Activated CD4-positive, alpha-beta memory T cell treated with anti-CD3 and anti-CD28 coated beads, Interleukin-2, amount 10 ng/mL, durations not matched to agents 7 days and 5 days (primary cell): Measurements from ENCODE around the gene MCFD2. TPM values are rescaled to one million over a fixed set of nuclear protein-coding genes. Genes with fewer than 3 reads are reported as not detected.

Experiments
- CTCF ChIA-PET: fragments of 350-600 bp; sonication (Branson Sonifier 250); formaldehyde crosslinking; loops from one replicate; lab custom pipeline; 2021; ENCODE audit warnings: antibody characterized with exemption, inconsistent platforms; lab: Charles Lee
- POLR2A ChIA-PET: fragments of 350-600 bp; sonication (Branson Sonifier 250); formaldehyde crosslinking; loops from one replicate; lab custom pipeline; 2021; ENCODE audit warnings: antibody characterized with exemption; lab: Charles Lee
- DNase-seq: peaks from one replicate; pipeline ENCODE4 v3.0.0-alpha.2; 2020
- H3K27ac Mint-ChIP-seq: one replicate; pipeline ENCODE4 v1.8.0; 2021; ENCODE audit warnings: mild to moderate bottlenecking, mixed read lengths
- H3K27me3 Mint-ChIP-seq: one replicate; pipeline ENCODE4 v1.8.0; 2021; ENCODE audit warnings: mixed read lengths
- H3K36me3 Mint-ChIP-seq: one replicate; pipeline ENCODE4 v1.8.0; 2021; ENCODE audit warnings: low read depth, mixed read lengths
- H3K4me1 Mint-ChIP-seq: one replicate; pipeline ENCODE4 v1.8.0; 2021; ENCODE audit warnings: mixed read lengths
- H3K4me3 Mint-ChIP-seq: one replicate; pipeline ENCODE4 v1.8.0; 2021; ENCODE audit warnings: mild to moderate bottlenecking, mixed read lengths
- H3K9me3 Mint-ChIP-seq: one replicate; pipeline ENCODE4 v1.8.0; 2021; ENCODE audit warnings: mixed read lengths
- total RNA-seq, 2 experiments: library from RNA; stranded (reverse); gene quantifications; one replicate each; pipeline ENCODE4 v1.2.3, GENCODE V29; 2021

Gene MCFD2
- total RNA-seq, 2 experiments from 2014 or later: 48.4 to 48.8 TPM

DNA sequence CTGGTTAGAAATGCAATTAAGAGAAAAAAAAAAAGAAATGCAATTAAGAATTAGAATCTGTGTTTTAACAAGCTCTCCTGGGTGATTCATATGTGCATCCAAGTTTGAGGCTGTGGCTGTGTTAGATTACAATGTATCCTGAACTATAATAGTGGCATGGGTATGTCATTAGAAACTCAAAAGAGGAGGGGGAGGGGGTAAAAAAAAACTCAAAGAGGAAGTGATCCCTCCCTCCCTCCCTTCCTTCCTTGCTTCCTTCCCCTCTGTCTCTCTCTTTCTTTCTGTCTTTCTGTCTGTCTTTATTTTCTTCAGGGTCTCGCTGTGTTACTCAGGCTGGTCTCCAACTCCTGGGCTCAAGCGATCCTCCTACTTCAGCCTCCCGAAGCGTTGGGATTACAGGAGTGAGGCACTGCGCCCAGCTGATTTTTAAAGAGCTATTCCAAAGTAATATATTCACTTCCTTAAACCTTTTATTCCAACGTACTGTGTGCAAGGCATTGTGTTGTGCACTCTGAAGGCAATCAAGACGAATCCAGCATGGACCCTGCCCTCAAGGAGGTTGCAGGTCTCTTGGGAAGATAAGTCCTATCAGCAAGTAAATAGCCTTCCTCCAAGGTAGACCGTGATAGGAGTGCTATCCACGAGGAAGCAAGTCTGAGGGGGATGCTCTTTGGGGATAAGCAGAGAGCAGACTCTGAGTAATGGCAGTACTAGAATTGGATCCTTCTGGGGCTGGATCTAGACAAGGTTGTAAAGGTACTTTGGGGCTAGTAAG is 35.9 kb upstream of the MCFD2 start:
- Mint-ChIP-seq H3K27me3 (no peaks in the 10 kb centered on the region), H3K4me1 (peaks cover 30% of the 10 kb centered on the region), H3K27ac (no peak overlapping the region), H3K4me3 (no peak overlapping the region), H3K9me3 (no peaks in the 10 kb centered on the region), H3K36me3 (peaks cover 72% of the 10 kb centered on the region)
- ChIA-PET POLR2A (interaction anchor here (1.2 to 1.9 kb wide), 2 partner anchors 7 to 33 kb away, joined by 5 to 7 read pairs; no protein-coding TSS in a partner anchor), CTCF (no interaction called here)
- no peak for DNase-seq

DNA sequence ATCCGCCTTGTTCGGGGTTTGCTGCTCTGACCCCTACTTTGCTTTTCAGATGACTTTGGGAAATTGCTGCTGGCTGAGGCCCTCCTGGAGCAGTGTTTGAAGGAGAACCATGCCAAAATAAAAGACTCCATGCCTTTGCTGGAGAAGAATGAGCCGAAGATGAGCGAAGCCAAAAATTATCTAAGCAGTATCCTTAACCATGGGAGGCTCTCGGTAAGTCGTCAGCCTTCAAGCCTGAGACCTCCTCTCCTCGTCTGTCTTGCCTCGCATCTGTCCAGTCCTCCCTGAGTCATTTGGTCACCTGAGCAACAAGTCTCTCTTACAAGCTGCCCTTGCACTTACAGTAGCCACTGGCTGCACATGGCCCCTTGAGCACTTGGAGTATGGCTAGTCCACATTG is 34.7 kb upstream of the MCFD2 start:
- ChIA-PET POLR2A (interaction anchor here (1.2 kb wide), 1 partner anchor 34 kb away, joined by 7 read pairs; no protein-coding TSS in a partner anchor), CTCF (no interaction called here)
- H3K36me3 Mint-ChIP-seq: peaks cover 74% of the 10 kb centered on the region

DNA sequence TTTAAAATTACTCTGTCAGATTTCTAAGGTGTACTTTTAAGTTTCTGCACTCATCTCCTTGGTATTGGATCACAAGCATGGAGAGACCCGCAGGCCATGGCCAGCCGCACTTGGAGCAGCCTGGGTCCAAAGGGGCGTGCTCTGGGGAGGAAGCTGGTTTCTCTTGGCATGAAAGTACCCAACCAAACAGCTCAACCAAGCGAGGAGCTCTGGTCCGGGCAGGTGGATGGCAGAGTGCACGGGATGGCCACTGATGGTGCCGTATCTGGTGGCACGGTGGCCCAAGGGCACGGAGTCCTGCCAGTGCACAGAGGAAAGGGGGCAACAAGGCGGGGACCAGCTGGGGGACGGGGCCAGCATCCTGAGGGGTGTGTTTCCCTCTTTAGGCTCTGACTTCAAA is 32.2 kb upstream of the MCFD2 start:
- CTCF ChIA-PET: interaction anchor here (0.6 kb wide), 1 partner anchor 419 kb away, joined by 3 read pairs; no protein-coding TSS in a partner anchor
- no peak overlapping the region for H3K27ac Mint-ChIP-seq
- peaks cover 61% of the 10 kb centered on the region for H3K4me1 Mint-ChIP-seq

More for the DNA sequence above, 34.7 kb upstream of the MCFD2 start:
- Mint-ChIP-seq H3K4me3 (no peak overlapping the region), H3K4me1 (peaks cover 39% of the 10 kb centered on the region), H3K27ac (no peak overlapping the region), H3K9me3 (no peaks in the 10 kb centered on the region), H3K27me3 (no peaks in the 10 kb centered on the region)
- no peak for DNase-seq

GRCh38 chr2:46945671-46946070 is 30.1 kb upstream of the MCFD2 start:
- Mint-ChIP-seq H3K27ac (peak overlapping the region; percentile 10), H3K9me3 (no peaks in the 10 kb centered on the region), H3K4me1 (peaks cover 53% of the 10 kb centered on the region), H3K4me3 (no peak overlapping the region), H3K27me3 (no peaks in the 10 kb centered on the region), H3K36me3 (peaks cover 56% of the 10 kb centered on the region)
- ChIA-PET POLR2A (interaction anchor here (2.4 kb wide), 1 partner anchor 10 kb away, joined by 6 read pairs; no protein-coding TSS in a partner anchor), CTCF (no interaction called here)
- no peak for DNase-seq

More for the DNA sequence above, 32.2 kb upstream of the MCFD2 start:
- no peaks in the 10 kb centered on the region for H3K27me3 Mint-ChIP-seq
- DNase-seq: no peak
- H3K4me3 Mint-ChIP-seq: no peak overlapping the region
- POLR2A ChIA-PET: no interaction called here
- H3K36me3 Mint-ChIP-seq: peaks cover 63% of the 10 kb centered on the region
- no peaks in the 10 kb centered on the region for H3K9me3 Mint-ChIP-seq

DNA sequence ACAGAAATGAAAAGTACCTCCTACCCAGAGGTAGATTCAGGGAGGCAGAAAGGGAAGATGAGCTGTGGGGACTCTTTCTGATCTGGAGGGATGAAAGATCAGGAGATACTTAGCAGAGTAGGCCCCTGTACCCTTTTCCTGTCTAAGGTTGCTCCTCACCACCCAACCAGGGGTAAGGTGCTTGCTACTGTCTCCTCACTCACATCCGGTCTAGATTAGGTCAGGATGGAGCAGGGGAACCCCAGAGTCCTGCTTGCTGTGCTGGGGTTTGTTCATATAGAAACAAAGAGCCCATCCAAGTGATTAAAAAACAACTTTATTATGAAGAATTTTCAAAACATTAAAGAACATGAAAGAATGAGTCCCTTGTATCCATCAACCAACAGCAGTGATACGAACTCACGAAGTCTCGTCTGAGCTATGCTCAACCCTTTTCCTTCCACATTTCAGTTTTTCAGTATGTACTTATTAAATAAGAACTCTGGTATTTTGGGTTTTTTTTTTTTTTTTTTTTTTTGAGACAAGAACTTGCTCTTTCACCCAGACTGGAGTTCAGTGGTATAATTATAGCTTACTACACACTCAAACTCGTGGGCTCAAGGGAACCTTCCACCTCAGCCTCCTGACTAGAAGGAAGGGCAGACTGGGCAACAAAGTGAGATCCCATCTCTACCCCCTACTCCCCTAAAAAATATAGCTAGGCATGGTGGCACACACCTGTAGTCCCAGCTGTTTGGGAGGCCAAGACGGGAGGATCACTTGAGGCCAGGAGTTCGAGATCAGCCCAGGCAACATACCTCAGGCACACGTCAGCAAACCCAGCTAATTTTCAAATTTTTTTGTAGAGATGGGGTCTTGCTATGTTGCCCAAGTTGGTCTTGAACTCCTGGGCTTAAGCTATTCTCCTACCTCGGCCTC is 28.5 kb upstream of the MCFD2 start:
- CTCF ChIA-PET: interaction anchor here (0.7 to 1.4 kb wide), 5 partner anchors 21 to 379 kb away, joined by 3 to 7 read pairs (median 3); no protein-coding TSS in a partner anchor
- POLR2A ChIA-PET: interaction anchor here (0.9 to 2.4 kb wide), 7 partner anchors 8 to 328 kb away, joined by 3 to 6 read pairs (median 5); no protein-coding TSS in a partner anchor
- Mint-ChIP-seq H3K4me1 (peaks cover 50% of the 10 kb centered on the region), H3K27ac (peak overlapping the region; percentile 99), H3K36me3 (peaks cover 42% of the 10 kb centered on the region), H3K27me3 (no peaks in the 10 kb centered on the region), H3K4me3 (peak overlapping the region; percentile 99), H3K9me3 (no peaks in the 10 kb centered on the region)
- DNase-seq: peak; percentile 71

DNA sequence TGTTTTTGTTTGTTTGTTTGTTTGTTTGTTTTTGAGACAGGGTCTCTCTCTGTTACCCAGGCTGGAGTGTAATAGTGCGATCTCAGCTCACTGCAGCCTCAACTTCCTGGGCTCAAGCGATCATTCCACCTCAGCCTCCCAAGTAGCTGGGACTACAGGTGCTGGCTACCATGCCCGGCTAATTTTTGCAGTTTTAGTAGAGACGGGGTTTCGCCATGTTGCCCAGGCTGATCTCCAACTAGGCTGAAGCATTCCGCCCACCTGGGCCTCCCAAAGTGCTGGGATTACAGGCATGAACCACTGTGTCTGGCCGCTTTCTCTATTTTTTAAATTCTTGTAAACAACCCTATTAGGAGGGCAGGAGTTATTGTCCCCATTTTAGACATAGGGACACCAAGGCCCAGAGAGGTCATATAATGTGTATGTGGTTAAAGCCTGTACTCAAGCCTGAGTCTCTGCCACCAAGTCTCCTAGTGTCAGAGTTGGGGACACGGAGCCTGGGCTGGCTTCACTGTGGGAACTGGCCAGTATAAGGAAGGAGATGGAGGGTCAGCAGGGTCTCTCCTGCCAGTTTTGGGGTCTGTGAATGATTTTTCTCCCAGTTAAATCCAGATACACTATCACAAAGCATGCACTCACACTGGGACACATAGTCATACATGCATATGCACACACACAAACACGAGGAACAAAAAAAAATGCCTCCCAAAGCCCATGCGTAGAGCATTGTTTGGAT is 27.5 kb upstream of the MCFD2 start:
- no peak for DNase-seq
- Mint-ChIP-seq H3K27ac (peak overlapping the region; percentile 99), H3K27me3 (no peaks in the 10 kb centered on the region), H3K4me3 (peak overlapping the region; percentile 99), H3K36me3 (peaks cover 35% of the 10 kb centered on the region), H3K4me1 (peaks cover 47% of the 10 kb centered on the region), H3K9me3 (no peaks in the 10 kb centered on the region)
- ChIA-PET CTCF (interaction anchor here (0.6 to 1.1 kb wide), 2 partner anchors 14 to 284 kb away, joined by 3 to 5 read pairs; no protein-coding TSS in a partner anchor), POLR2A (interaction anchor here (0.8 to 2.4 kb wide), 7 partner anchors 8 to 460 kb away, joined by 3 to 6 read pairs (median 4); partner anchors contain the start of gene MSH2)

GRCh38 chr2:46942143-46942526 is 26.5 kb upstream of the MCFD2 start:
- H3K4me3 Mint-ChIP-seq: peak overlapping the region; percentile 99
- peak; percentile 78 for DNase-seq
- H3K27ac Mint-ChIP-seq: peak overlapping the region; percentile 99
- ChIA-PET CTCF (interaction anchor here (1.1 kb wide), 1 partner anchor 13 kb away, joined by 5 read pairs; no protein-coding TSS in a partner anchor), POLR2A (interaction anchor here (0.8 to 1.9 kb wide), 3 partner anchors 13 to 461 kb away, joined by 3 to 5 read pairs (median 4); partner anchors contain the start of gene MSH2)
- no peaks in the 10 kb centered on the region for H3K27me3 Mint-ChIP-seq
- peaks cover 48% of the 10 kb centered on the region for H3K4me1 Mint-ChIP-seq
- no peaks in the 10 kb centered on the region for H3K9me3 Mint-ChIP-seq
- H3K36me3 Mint-ChIP-seq: peaks cover 35% of the 10 kb centered on the region

- ChIA-PET CTCF (interaction anchor here (5.6 kb wide), 1 partner anchor 16 kb away, joined by 23 read pairs; no protein-coding TSS in a partner anchor), POLR2A (no interaction called here)
- peaks cover 22% of the 10 kb centered on the region for H3K36me3 Mint-ChIP-seq
- DNase-seq: no peak
- peaks cover 34% of the 10 kb centered on the region for H3K4me1 Mint-ChIP-seq
- H3K4me3 Mint-ChIP-seq: peak overlapping the region; percentile 74
- no peak overlapping the region for H3K27ac Mint-ChIP-seq
- H3K27me3 Mint-ChIP-seq: no peaks in the 10 kb centered on the region
- H3K9me3 Mint-ChIP-seq: no peaks in the 10 kb centered on the region
Observed at GRCh38 chr2:46939626-46940359, 24.2 kb upstream of the MCFD2 start.

GRCh38 chr2:46937471-46937901 is 21.9 kb upstream of the MCFD2 start:
- no peak overlapping the region for H3K4me3 Mint-ChIP-seq
- peaks cover 12% of the 10 kb centered on the region for H3K36me3 Mint-ChIP-seq
- peaks cover 13% of the 10 kb centered on the region for H3K4me1 Mint-ChIP-seq
- DNase-seq: no peak
- POLR2A ChIA-PET: interaction anchor here (1.4 kb wide), 1 partner anchor 19 kb away, joined by 5 read pairs; no protein-coding TSS in a partner anchor
- no peaks in the 10 kb centered on the region for H3K27me3 Mint-ChIP-seq
- CTCF ChIA-PET: interaction anchor here (0.9 to 5.6 kb wide), 5 partner anchors 10 to 386 kb away, joined by 3 to 23 read pairs (median 4); no protein-coding TSS in a partner anchor
- no peaks in the 10 kb centered on the region for H3K9me3 Mint-ChIP-seq
- no peak overlapping the region for H3K27ac Mint-ChIP-seq

- H3K27ac Mint-ChIP-seq: no peak overlapping the region
- H3K36me3 Mint-ChIP-seq: peaks cover 3% of the 10 kb centered on the region
- peaks cover 12% of the 10 kb centered on the region for H3K4me1 Mint-ChIP-seq
- no peak overlapping the region for H3K4me3 Mint-ChIP-seq
- H3K27me3 Mint-ChIP-seq: no peaks in the 10 kb centered on the region
- no peaks in the 10 kb centered on the region for H3K9me3 Mint-ChIP-seq
- ChIA-PET POLR2A (interaction anchor here (0.9 to 1.4 kb wide), 3 partner anchors 11 to 18 kb away, joined by 3 to 5 read pairs (median 4); no protein-coding TSS in a partner anchor), CTCF (interaction anchor here (0.9 to 5.6 kb wide), 6 partner anchors 9 to 387 kb away, joined by 3 to 23 read pairs (median 6); no protein-coding TSS in a partner anchor)
- no peak for DNase-seq
Observed at GRCh38 chr2:46936566-46936965, 21.0 kb upstream of the MCFD2 start.

DNA sequence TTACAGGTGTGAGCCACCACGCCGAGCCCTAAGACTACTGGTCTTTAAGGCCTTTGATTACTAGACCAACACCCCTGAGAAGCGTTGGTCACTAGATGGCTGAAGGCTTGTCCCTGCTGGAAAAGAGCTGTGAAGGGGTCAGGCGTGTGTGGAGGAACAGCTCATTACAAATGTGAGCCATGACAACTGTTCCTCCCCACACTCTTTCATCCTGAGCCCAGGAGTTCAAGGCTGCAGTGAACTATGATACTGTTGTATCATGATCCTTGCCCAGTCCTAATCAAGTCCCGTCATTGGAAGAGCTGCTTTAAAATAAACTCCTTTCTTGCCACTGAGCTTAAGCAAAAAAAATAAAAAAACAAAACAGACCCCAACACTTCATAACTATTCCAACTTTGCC is 19.5 kb upstream of the MCFD2 start:
- CTCF ChIA-PET: interaction anchor here (1.7 to 5.6 kb wide), 4 partner anchors 11 to 388 kb away, joined by 3 to 23 read pairs (median 10); no protein-coding TSS in a partner anchor
- DNase-seq: no peak
- H3K9me3 Mint-ChIP-seq: no peaks in the 10 kb centered on the region
- peaks cover 3% of the 10 kb centered on the region for H3K36me3 Mint-ChIP-seq
- H3K27me3 Mint-ChIP-seq: no peaks in the 10 kb centered on the region
- no peak overlapping the region for H3K27ac Mint-ChIP-seq
- H3K4me1 Mint-ChIP-seq: peaks cover 9% of the 10 kb centered on the region
- no peak overlapping the region for H3K4me3 Mint-ChIP-seq
- POLR2A ChIA-PET: interaction anchor here (1.5 kb wide), 1 partner anchor 9 kb away, joined by 6 read pairs; no protein-coding TSS in a partner anchor
